ENCODE results near the gene PKD1L1.

GRCh38 chr7:47944536-47945260, 3.6 kb downstream of the PKD1L1 start:
- no peak for TF ChIP-seq EP300 (IDR thresholded peaks at IDR 0.05; ENCODE audit: borderline replicate concordance)
- TF ChIP-seq ZBTB7A (IDR thresholded peaks at IDR 0.05; ENCODE audit: low read depth), result no peak
- no peak for TF ChIP-seq TAF1 (IDR thresholded peaks at IDR 0.05; ENCODE audit: low read depth)
- no peak for TF ChIP-seq EGR1 (IDR thresholded peaks at IDR 0.05)
- no peak for TF ChIP-seq CREB1 (IDR thresholded peaks at IDR 0.05; ENCODE audit: low read depth)
- TF ChIP-seq NFIC (IDR thresholded peaks at IDR 0.05), result no peak
- TF ChIP-seq, protein P1, sequence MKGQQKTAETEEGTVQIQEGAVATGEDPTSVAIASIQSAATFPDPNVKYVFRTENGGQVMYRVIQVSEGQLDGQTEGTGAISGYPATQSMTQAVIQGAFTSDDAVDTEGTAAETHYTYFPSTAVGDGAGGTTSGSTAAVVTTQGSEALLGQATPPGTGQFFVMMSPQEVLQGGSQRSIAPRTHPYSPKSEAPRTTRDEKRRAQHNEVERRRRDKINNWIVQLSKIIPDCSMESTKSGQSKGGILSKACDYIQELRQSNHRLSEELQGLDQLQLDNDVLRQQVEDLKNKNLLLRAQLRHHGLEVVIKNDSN (IDR thresholded peaks at IDR 0.05), result no peak
- TF ChIP-seq TCF12 (IDR thresholded peaks at IDR 0.05; ENCODE audit: low read depth), result no peak
- TF ChIP-seq TEAD4 (IDR thresholded peaks at IDR 0.05), result no peak
- TF ChIP-seq YY1 (IDR thresholded peaks at IDR 0.05; ENCODE audit: low read depth), result no peak
- no peak for TF ChIP-seq CEBPB (IDR thresholded peaks at IDR 0.05)
- no peak for TF ChIP-seq RAD21 (IDR thresholded peaks at IDR 0.05; ENCODE audit: low read depth)
